Heart left ventricle (tissue), 13 donors: ENCODE measurements around the gene ASB10.

Experiments
- POLR2A ChIP-seq, 2 donors: fragments of 450-650 bp; IDR thresholded peaks; one replicate each; pipeline ENCODE4 v1.6.1; 2017; ENCODE audit warnings: antibody characterized with exemption in 2 of 2, mild to moderate bottlenecking in 2 of 2, moderate library complexity in 2 of 2
- TF ChIP-seq, protein P1 (sequence below), 12 donors: fragments of 200-600 bp; sonication (generic) in 4 of 12; IDR thresholded peaks; one replicate each; pipeline versions ENCODE4 v1.5.0 to v1.8.0; 2018 to 2022; ENCODE audit warnings: antibody characterized with exemption in 12 of 12, mild to moderate bottlenecking in 5 of 12
- donor health status: ischemic (EF 13 %, LVEDD 7.1; RV severe dilation, severe dysfunction).
- donor health status: DM: no; HTN: yes; CAD: no.
- donor health status: DM: no; HTN: no; CAD: no.
- donor health status: ischemic (EF 25% LVEDD 6.9; RV normal size, moderate dysfunction).
- donor health status: ischemic (EF 25% LVEDD 5.7; RV mildly dilated, moderate dysfunction).
- donor health status: ischemic (EF 35%, LVEDD 5.7; RV mildly dilated, moderate dysfunction).
- donor health status: nonischemic (EF 11% LVEDD 7.7; RV severe dilation, severe dysfunction).
- donor health status: DM: yes; HTN: yes; CAD: no.
- donor health status: PGD.
- donor health status: ischemic (EF 29% LVEDD 5.4; RV normal size, mild dysfunction).
- donor health status: nonischemic (EF 23%, LVEDD 6.1; RV moderate dilation, normal function).

DNA sequence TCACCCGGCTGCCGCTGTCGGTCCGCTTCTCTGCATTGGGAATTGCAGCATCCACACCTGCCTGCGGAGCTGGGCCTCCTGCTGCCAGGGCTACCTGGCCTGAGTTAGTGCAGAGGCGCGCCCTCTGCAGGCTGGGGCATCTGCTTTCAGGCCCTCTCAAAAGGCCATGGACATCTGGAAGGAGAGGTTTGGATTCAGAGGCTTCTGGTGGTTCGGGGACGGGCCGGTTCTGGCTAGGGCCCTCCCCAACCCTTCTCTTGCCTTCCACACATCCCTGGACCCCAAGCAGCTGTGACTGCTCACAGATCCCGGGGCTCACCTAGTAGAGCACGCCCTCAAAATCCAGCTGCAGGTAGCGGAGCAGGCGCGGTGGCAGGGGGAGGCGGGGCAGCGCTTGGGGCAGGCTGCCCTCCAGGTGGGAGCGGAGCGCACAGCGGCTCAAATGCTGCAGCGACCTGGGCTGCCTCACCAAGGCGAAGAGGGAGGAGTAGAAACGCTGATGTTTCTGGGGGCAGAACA, 11.2 kb downstream of the ASB10 start:
- no peak for TF ChIP-seq POLR2A (IDR thresholded peaks at IDR 0.05)
- TF ChIP-seq, protein P1, sequence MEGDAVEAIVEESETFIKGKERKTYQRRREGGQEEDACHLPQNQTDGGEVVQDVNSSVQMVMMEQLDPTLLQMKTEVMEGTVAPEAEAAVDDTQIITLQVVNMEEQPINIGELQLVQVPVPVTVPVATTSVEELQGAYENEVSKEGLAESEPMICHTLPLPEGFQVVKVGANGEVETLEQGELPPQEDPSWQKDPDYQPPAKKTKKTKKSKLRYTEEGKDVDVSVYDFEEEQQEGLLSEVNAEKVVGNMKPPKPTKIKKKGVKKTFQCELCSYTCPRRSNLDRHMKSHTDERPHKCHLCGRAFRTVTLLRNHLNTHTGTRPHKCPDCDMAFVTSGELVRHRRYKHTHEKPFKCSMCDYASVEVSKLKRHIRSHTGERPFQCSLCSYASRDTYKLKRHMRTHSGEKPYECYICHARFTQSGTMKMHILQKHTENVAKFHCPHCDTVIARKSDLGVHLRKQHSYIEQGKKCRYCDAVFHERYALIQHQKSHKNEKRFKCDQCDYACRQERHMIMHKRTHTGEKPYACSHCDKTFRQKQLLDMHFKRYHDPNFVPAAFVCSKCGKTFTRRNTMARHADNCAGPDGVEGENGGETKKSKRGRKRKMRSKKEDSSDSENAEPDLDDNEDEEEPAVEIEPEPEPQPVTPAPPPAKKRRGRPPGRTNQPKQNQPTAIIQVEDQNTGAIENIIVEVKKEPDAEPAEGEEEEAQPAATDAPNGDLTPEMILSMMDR (IDR thresholded peaks at IDR 0.05): no peak
